ENCODE data around the gene DHX35.

GRCh38 chr20:39057911-39058310, 95.8 kb downstream of the DHX35 start:
- no peak for TF ChIP-seq POLR2A (IDR thresholded peaks at IDR 0.05)
- TF ChIP-seq, protein P1, sequence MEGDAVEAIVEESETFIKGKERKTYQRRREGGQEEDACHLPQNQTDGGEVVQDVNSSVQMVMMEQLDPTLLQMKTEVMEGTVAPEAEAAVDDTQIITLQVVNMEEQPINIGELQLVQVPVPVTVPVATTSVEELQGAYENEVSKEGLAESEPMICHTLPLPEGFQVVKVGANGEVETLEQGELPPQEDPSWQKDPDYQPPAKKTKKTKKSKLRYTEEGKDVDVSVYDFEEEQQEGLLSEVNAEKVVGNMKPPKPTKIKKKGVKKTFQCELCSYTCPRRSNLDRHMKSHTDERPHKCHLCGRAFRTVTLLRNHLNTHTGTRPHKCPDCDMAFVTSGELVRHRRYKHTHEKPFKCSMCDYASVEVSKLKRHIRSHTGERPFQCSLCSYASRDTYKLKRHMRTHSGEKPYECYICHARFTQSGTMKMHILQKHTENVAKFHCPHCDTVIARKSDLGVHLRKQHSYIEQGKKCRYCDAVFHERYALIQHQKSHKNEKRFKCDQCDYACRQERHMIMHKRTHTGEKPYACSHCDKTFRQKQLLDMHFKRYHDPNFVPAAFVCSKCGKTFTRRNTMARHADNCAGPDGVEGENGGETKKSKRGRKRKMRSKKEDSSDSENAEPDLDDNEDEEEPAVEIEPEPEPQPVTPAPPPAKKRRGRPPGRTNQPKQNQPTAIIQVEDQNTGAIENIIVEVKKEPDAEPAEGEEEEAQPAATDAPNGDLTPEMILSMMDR (IDR thresholded peaks at IDR 0.05) = no peak
